ACC112 (cell line): ENCODE measurements around the gene AGPAT4.

Experiments
- H2AFZ ChIP-seq: fragments of 200-600 bp; sonication (generic); one replicate; pipeline ENCODE4 v1.6.0; 2017; ENCODE audit warnings: antibody characterized with exemption, low read length; ENCODE audit not compliant: unreplicated experiment
- H3K27ac ChIP-seq: fragments of 200-600 bp; sonication (generic); 2 replicates; pipeline ENCODE4 v1.5.1; 2014; ENCODE audit warnings: low read depth, mild to moderate bottlenecking, antibody characterized with exemption, low read length, moderate library complexity
- H3K27me3 ChIP-seq: fragments of 200-600 bp; sonication (generic); 2 replicates; pipeline ENCODE4 v1.6.1; 2014; ENCODE audit warnings: mild to moderate bottlenecking, antibody characterized with exemption, low read length, moderate library complexity, mixed read lengths; ENCODE audit not compliant: insufficient read depth
- H3K36me3 ChIP-seq: fragments of 200-600 bp; sonication (generic); 2 replicates; pipeline ENCODE4 v1.6.1; 2016; ENCODE audit warnings: mild to moderate bottlenecking, antibody characterized with exemption, low read length, moderate library complexity, mixed read lengths; ENCODE audit not compliant: insufficient read depth
- H3K4me1 ChIP-seq: fragments of 200-600 bp; sonication (generic); one replicate; pipeline ENCODE4 v1.6.1; 2016; ENCODE audit warnings: low read length, mixed read lengths; ENCODE audit not compliant: insufficient read depth, unreplicated experiment, control insufficient read depth
- H3K4me3 ChIP-seq: fragments of 200-600 bp; sonication (generic); 2 replicates; pipeline ENCODE4 v1.5.1; 2014; ENCODE audit warnings: mild to moderate bottlenecking, low read depth, low read length
- H3K79me2 ChIP-seq: fragments of 200-600 bp; sonication (generic); one replicate; pipeline ENCODE4 v1.6.0; 2016; ENCODE audit warnings: low read length; ENCODE audit not compliant: control insufficient read depth, unreplicated experiment, insufficient read depth

AGPAT4 gene

GRCh38 chr6:161111261-161111660 lies 162.6 kb downstream of the AGPAT4 start:
- Histone ChIP-seq H3K4me1 (peaks cover 12% of the 10 kb centered on the region), H3K27ac (no peak overlapping the region), H3K27me3 (no peaks in the 10 kb centered on the region), H3K4me3 (no peak overlapping the region), H3K79me2 (no peaks in the 10 kb centered on the region), H2AFZ (no peak overlapping the region), H3K36me3 (peaks cover 39% of the 10 kb centered on the region)

GRCh38 chr6:161110028-161110779 lies 163.7 kb downstream of the AGPAT4 start:
- H3K27me3 ChIP-seq, result no peaks in the 10 kb centered on the region
- no peak overlapping the region for H3K27ac ChIP-seq
- peaks cover 39% of the 10 kb centered on the region for H3K36me3 ChIP-seq
- peaks cover 23% of the 10 kb centered on the region for H3K4me1 ChIP-seq
- H3K79me2 ChIP-seq, result no peaks in the 10 kb centered on the region
- no peak overlapping the region for H2AFZ ChIP-seq
- no peak overlapping the region for H3K4me3 ChIP-seq

GRCh38 chr6:161109366-161109765 lies 164.5 kb downstream of the AGPAT4 start:
- Histone ChIP-seq H2AFZ (no peak overlapping the region), H3K4me1 (peaks cover 30% of the 10 kb centered on the region), H3K36me3 (peaks cover 31% of the 10 kb centered on the region), H3K27me3 (no peaks in the 10 kb centered on the region), H3K4me3 (no peak overlapping the region), H3K27ac (no peak overlapping the region), H3K79me2 (no peaks in the 10 kb centered on the region)

- H3K27ac ChIP-seq, result no peak overlapping the region
- H2AFZ ChIP-seq, result no peak overlapping the region
- no peak overlapping the region for H3K4me3 ChIP-seq
- no peaks in the 10 kb centered on the region for H3K27me3 ChIP-seq
- peaks cover 30% of the 10 kb centered on the region for H3K4me1 ChIP-seq
- H3K36me3 ChIP-seq, result peaks cover 27% of the 10 kb centered on the region
- H3K79me2 ChIP-seq, result no peaks in the 10 kb centered on the region
Measured at GRCh38 chr6:161108916-161109315, 164.9 kb downstream of the AGPAT4 start.

- H3K27ac ChIP-seq, result no peak overlapping the region
- H3K27me3 ChIP-seq, result no peaks in the 10 kb centered on the region
- no peak overlapping the region for H3K4me3 ChIP-seq
- H3K79me2 ChIP-seq, result no peaks in the 10 kb centered on the region
- peaks cover 27% of the 10 kb centered on the region for H3K36me3 ChIP-seq
- H3K4me1 ChIP-seq, result peaks cover 30% of the 10 kb centered on the region
- no peak overlapping the region for H2AFZ ChIP-seq
Measured at GRCh38 chr6:161107779-161108730, 165.8 kb downstream of the AGPAT4 start.

GRCh38 chr6:161105408-161105807 lies 168.5 kb downstream of the AGPAT4 start:
- H3K36me3 ChIP-seq, result peaks cover 24% of the 10 kb centered on the region
- no peaks in the 10 kb centered on the region for H3K27me3 ChIP-seq
- H3K4me1 ChIP-seq, result peaks cover 30% of the 10 kb centered on the region
- no peak overlapping the region for H3K4me3 ChIP-seq
- no peaks in the 10 kb centered on the region for H3K79me2 ChIP-seq
- H2AFZ ChIP-seq, result no peak overlapping the region
- H3K27ac ChIP-seq, result peak overlapping the region; percentile 54

- Histone ChIP-seq H3K27me3 (no peaks in the 10 kb centered on the region), H2AFZ (no peak overlapping the region), H3K4me1 (peaks cover 30% of the 10 kb centered on the region), H3K4me3 (no peak overlapping the region), H3K27ac (peak overlapping the region; percentile 54), H3K79me2 (no peaks in the 10 kb centered on the region), H3K36me3 (peaks cover 19% of the 10 kb centered on the region)
Measured at GRCh38 chr6:161104966-161105365, 168.9 kb downstream of the AGPAT4 start.

- no peaks in the 10 kb centered on the region for H3K27me3 ChIP-seq
- H3K27ac ChIP-seq, result no peak overlapping the region
- no peak overlapping the region for H3K4me3 ChIP-seq
- no peak overlapping the region for H2AFZ ChIP-seq
- no peaks in the 10 kb centered on the region for H3K79me2 ChIP-seq
- H3K4me1 ChIP-seq, result peaks cover 30% of the 10 kb centered on the region
- peaks cover 6% of the 10 kb centered on the region for H3K36me3 ChIP-seq
Measured at GRCh38 chr6:161103475-161103874, 170.4 kb downstream of the AGPAT4 start.

GRCh38 chr6:161101517-161101916 lies 172.3 kb downstream of the AGPAT4 start:
- Histone ChIP-seq H3K27ac (no peak overlapping the region), H3K4me3 (no peak overlapping the region), H3K79me2 (no peaks in the 10 kb centered on the region), H3K36me3 (peaks cover 2% of the 10 kb centered on the region; the same call in 1 of the 2 replicates), H3K27me3 (no peaks in the 10 kb centered on the region), H3K4me1 (peaks cover 21% of the 10 kb centered on the region), H2AFZ (no peak overlapping the region)

- Histone ChIP-seq H3K27ac (no peak overlapping the region), H3K79me2 (no peaks in the 10 kb centered on the region), H3K4me3 (no peak overlapping the region), H2AFZ (no peak overlapping the region), H3K4me1 (peaks cover 10% of the 10 kb centered on the region), H3K36me3 (peaks cover 4% of the 10 kb centered on the region; the same call in 1 of the 2 replicates), H3K27me3 (no peaks in the 10 kb centered on the region)
Measured at GRCh38 chr6:161100072-161100471, 173.8 kb downstream of the AGPAT4 start.
